ENCODE measurements around the gene FOXC2. TPM values are rescaled to one million over a fixed set of nuclear protein-coding genes. Genes with fewer than 3 reads are reported as not detected.

The FOXC2 gene
- total and polyA plus RNA-seq, 2 donors (not counting 1 experiment from before 2014, with no cell fraction given): not detected

DNA sequence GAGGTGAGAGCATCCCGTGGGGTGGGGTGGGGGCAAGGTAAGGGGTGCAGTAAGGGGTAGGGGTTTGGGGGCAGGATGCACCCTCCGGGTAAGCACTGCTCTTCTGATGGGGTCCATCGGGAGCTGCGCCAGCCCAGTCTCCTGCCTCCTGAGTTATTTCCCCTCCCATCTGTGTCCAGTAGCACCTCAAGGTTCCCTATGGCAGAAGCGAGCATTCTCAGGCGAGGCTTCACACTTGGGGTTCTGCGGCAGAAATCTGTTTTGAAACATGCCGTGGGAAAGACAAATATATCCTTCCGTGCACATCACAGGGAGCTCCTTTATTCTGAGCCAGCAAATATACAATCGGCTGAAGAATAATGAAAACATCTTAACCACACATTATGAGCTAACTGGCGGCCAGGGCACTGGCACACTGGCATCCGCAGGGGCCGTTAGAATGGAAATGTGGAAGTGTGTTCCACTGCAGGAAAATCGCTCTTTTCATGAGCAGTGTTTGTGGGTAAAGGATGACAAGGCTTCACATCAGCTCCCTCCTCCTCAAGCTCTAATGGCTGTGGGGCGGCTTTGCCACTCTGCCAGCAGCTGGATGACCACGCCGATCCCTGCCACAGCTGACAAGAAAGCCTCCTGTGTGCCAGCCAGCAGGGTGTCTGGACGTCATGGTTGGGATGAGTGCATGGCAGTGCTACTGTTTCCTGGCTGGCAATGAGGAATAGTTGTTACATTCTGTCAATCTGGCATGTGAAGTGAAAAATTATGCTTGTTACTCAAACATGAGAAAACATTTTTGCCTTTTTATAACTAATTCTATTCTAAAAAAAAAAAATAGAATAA is 31.6 kb upstream of the FOXC2 start:
- no peaks in the 10 kb centered on the region for H3K4me1 ChIP-seq (ENCODE audit: control insufficient read depth in 2 of 2, insufficient read depth in 2 of 2, low read length in 2 of 2)
- no peaks in the 10 kb centered on the region for H3K9me3 ChIP-seq (ENCODE audit: control extremely low read depth in 1 of 3, control insufficient read depth in 2 of 3, insufficient read depth in 1 of 3, low read length in 2 of 3)
- no peak for DNase-seq
- H3K4me3 ChIP-seq (ENCODE audit: control extremely low read depth in 1 of 5, extremely low read depth in 1 of 5, insufficient read depth in 1 of 5, low read depth in 2 of 5, low read length in 4 of 5): no peak overlapping the region
- Mint-ChIP-seq H3K4me3 (no peak overlapping the region), H3K4me1 (no peaks in the 10 kb centered on the region), H3K9me3 (ENCODE audit: insufficient read depth) (no peaks in the 10 kb centered on the region), H3K27ac (no peak overlapping the region), H3K27me3 (no peaks in the 10 kb centered on the region)
- no peak overlapping the region for H3K27ac ChIP-seq (ENCODE audit: low read length in 2 of 2)
- no peaks in the 10 kb centered on the region for H3K79me2 ChIP-seq (ENCODE audit: control insufficient read depth, insufficient read depth, low read length)
- TF ChIP-seq CTCF (IDR thresholded peaks at IDR 0.05) (no peak), EZH2 (IDR thresholded peaks at IDR 0.05; ENCODE audit: borderline replicate concordance, insufficient read depth, low read depth, low read length, poor library complexity, severe bottlenecking) (no peak)
- CTCF ChIA-PET: no interaction called here
- no peaks in the 10 kb centered on the region for H4K20me1 ChIP-seq (ENCODE audit: control insufficient read depth, insufficient read depth, low read length, poor library complexity, severe bottlenecking)
- intact Hi-C loops (cut with micrococcal nuclease): no loop called here
- no peak overlapping the region for H2AFZ ChIP-seq (ENCODE audit: insufficient read depth, low read depth, low read length, poor library complexity, severe bottlenecking)
- no peak for ATAC-seq (ENCODE audit: low read depth)
- WGBS (ENCODE audit: insufficient coverage): 96% methylated on average over 8 of the region's 18 CpGs
- no peak overlapping the region for H3K9ac ChIP-seq (ENCODE audit: low read length)
- peaks cover 3 to 28% of the 10 kb centered on the region in 2 experiments for H3K36me3 ChIP-seq (replicated peaks in 1 of 2; ENCODE audit: control extremely low read depth in 1 of 2, control insufficient read depth in 1 of 2, extremely low read depth in 1 of 2, insufficient read depth in 2 of 2, low read length in 1 of 2)
- no peak overlapping the region for H3K4me2 ChIP-seq (replicated peaks; ENCODE audit: low read depth, low read length, poor library complexity, severe bottlenecking)
- no peaks in the 10 kb centered on the region for H3K27me3 ChIP-seq (replicated peaks in 1 of 4; ENCODE audit: control extremely low read depth in 1 of 4, control insufficient read depth in 3 of 4, insufficient read depth in 4 of 4, low read length in 3 of 4)
- POLR2A ChIA-PET: no interaction called here

GRCh38 chr16:86536621-86537020 is 30.0 kb upstream of the FOXC2 start:
- Mint-ChIP-seq H3K4me1 (no peaks in the 10 kb centered on the region), H3K27ac (no peak overlapping the region), H3K9me3 (ENCODE audit: insufficient read depth) (no peaks in the 10 kb centered on the region), H3K4me3 (no peak overlapping the region), H3K27me3 (no peaks in the 10 kb centered on the region)
- no peak overlapping the region for H3K4me2 ChIP-seq (replicated peaks; ENCODE audit: low read depth, low read length, poor library complexity, severe bottlenecking)
- ATAC-seq (ENCODE audit: low read depth) (no peak), DNase-seq (no peak)
- peaks cover 3 to 44% of the 10 kb centered on the region in 2 experiments for H3K36me3 ChIP-seq (replicated peaks in 1 of 2; ENCODE audit: control extremely low read depth in 1 of 2, control insufficient read depth in 1 of 2, extremely low read depth in 1 of 2, insufficient read depth in 2 of 2, low read length in 1 of 2)
- no peaks in the 10 kb centered on the region for H4K20me1 ChIP-seq (ENCODE audit: control insufficient read depth, insufficient read depth, low read length, poor library complexity, severe bottlenecking)
- H3K27ac ChIP-seq (ENCODE audit: low read length in 2 of 2): no peak overlapping the region
- intact Hi-C loops (cut with micrococcal nuclease): no loop called here
- H3K4me1 ChIP-seq (ENCODE audit: control insufficient read depth in 2 of 2, insufficient read depth in 2 of 2, low read length in 2 of 2): no peaks in the 10 kb centered on the region
- POLR2A ChIA-PET: no interaction called here
- no peak overlapping the region for H3K4me3 ChIP-seq (ENCODE audit: control extremely low read depth in 1 of 5, extremely low read depth in 1 of 5, insufficient read depth in 1 of 5, low read depth in 2 of 5, low read length in 4 of 5)
- CTCF ChIA-PET: no interaction called here
- H3K9me3 ChIP-seq (ENCODE audit: control extremely low read depth in 1 of 3, control insufficient read depth in 2 of 3, insufficient read depth in 1 of 3, low read length in 2 of 3): no peaks in the 10 kb centered on the region
- TF ChIP-seq CTCF (IDR thresholded peaks at IDR 0.05) (no peak), EZH2 (IDR thresholded peaks at IDR 0.05; ENCODE audit: borderline replicate concordance, insufficient read depth, low read depth, low read length, poor library complexity, severe bottlenecking) (no peak)
- WGBS (ENCODE audit: insufficient coverage): 98% methylated on average over 17 of the region's 17 CpGs
- H3K27me3 ChIP-seq (replicated peaks in 1 of 4; ENCODE audit: control extremely low read depth in 1 of 4, control insufficient read depth in 3 of 4, insufficient read depth in 4 of 4, low read length in 3 of 4): no peaks in the 10 kb centered on the region
- no peak overlapping the region for H3K9ac ChIP-seq (ENCODE audit: low read length)
- H3K79me2 ChIP-seq (ENCODE audit: control insufficient read depth, insufficient read depth, low read length): no peaks in the 10 kb centered on the region
- no peak overlapping the region for H2AFZ ChIP-seq (ENCODE audit: insufficient read depth, low read depth, low read length, poor library complexity, severe bottlenecking)
